K562 (cell line): ENCODE measurements around the gene ASRGL1.

Experiments
- EP300 ChIP-seq: IDR thresholded peaks from 2 replicates; pipeline ENCODE4 v1.6.1; 2012; ENCODE audit warnings: low read length, improper control_type of control experiment
- HDAC6 ChIP-seq: IDR thresholded peaks from 2 replicates; pipeline ENCODE4 v1.6.1; 2012; ENCODE audit warnings: low read depth, mild to moderate bottlenecking, control low read depth, inconsistent platforms, low read length, moderate library complexity

GRCh38 chr11:62404435-62404834 is 67.2 kb downstream of the ASRGL1 start:
- no peak for TF ChIP-seq HDAC6
- no peak for TF ChIP-seq EP300
